ENCODE results near the gene TRDMT1. TPM values are rescaled to one million over a fixed set of nuclear protein-coding genes. Genes with fewer than 3 reads are reported as not detected.

The TRDMT1 gene
- total and polyA plus RNA-seq, 2 donors (not counting 1 experiment from before 2014, with no cell fraction given) = 3.0 to 20.4 TPM

DNA sequence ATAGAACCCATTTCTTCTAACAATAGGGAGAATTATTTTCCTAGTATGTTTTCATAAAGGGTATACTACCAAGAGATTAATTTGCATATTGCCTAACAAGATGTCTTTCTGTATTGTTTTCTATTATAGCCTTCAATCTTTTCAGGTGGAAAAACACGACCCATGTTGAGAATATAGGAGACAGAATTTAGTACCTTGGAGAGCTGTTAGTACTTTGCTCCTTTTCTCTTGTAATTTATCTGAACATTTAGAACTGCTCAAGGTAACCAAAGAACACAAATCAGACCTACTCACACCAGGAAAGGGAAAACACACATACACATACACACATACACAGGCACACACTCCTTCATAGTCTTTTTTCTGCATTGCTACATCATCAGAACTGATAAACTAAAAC is 7.8 kb upstream of the TRDMT1 start:
- no peak for TF ChIP-seq EZH2 (IDR thresholded peaks at IDR 0.05; ENCODE audit: borderline replicate concordance, insufficient read depth, low read depth, low read length, poor library complexity, severe bottlenecking)
- TF ChIP-seq, protein P1, sequence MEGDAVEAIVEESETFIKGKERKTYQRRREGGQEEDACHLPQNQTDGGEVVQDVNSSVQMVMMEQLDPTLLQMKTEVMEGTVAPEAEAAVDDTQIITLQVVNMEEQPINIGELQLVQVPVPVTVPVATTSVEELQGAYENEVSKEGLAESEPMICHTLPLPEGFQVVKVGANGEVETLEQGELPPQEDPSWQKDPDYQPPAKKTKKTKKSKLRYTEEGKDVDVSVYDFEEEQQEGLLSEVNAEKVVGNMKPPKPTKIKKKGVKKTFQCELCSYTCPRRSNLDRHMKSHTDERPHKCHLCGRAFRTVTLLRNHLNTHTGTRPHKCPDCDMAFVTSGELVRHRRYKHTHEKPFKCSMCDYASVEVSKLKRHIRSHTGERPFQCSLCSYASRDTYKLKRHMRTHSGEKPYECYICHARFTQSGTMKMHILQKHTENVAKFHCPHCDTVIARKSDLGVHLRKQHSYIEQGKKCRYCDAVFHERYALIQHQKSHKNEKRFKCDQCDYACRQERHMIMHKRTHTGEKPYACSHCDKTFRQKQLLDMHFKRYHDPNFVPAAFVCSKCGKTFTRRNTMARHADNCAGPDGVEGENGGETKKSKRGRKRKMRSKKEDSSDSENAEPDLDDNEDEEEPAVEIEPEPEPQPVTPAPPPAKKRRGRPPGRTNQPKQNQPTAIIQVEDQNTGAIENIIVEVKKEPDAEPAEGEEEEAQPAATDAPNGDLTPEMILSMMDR (IDR thresholded peaks at IDR 0.05) = no peak
- no peak overlapping the region for H2AFZ ChIP-seq (ENCODE audit: insufficient read depth, low read depth, low read length, poor library complexity, severe bottlenecking)
- no peak for ATAC-seq (ENCODE audit: low read depth)
- POLR2A ChIA-PET = no interaction called here
- Mint-ChIP-seq H3K9me3 (ENCODE audit: insufficient read depth) (no peaks in the 10 kb centered on the region), H3K27ac (no peak overlapping the region), H3K4me1 (peaks cover 10% of the 10 kb centered on the region), H3K4me3 (no peak overlapping the region), H3K27me3 (no peaks in the 10 kb centered on the region)
- no peak overlapping the region for H3K4me2 ChIP-seq (replicated peaks; ENCODE audit: low read depth, low read length, poor library complexity, severe bottlenecking)
- intact Hi-C loops (cut with micrococcal nuclease) = loop anchor here (10.0 kb wide), 1 partner anchor 1445 kb away; the partner anchor contains the start of genes ARL5B and NSUN6
- H3K4me3 ChIP-seq (ENCODE audit: control extremely low read depth in 1 of 5, extremely low read depth in 1 of 5, insufficient read depth in 1 of 5, low read depth in 2 of 5, low read length in 4 of 5) = no peak overlapping the region
- no peaks in the 10 kb centered on the region for H4K20me1 ChIP-seq (ENCODE audit: control insufficient read depth, insufficient read depth, low read length, poor library complexity, severe bottlenecking)
- CTCF ChIA-PET = no interaction called here
- H3K9me3 ChIP-seq (ENCODE audit: control extremely low read depth in 1 of 3, control insufficient read depth in 2 of 3, insufficient read depth in 1 of 3, low read length in 2 of 3) = no peaks in the 10 kb centered on the region
- H3K27ac ChIP-seq (ENCODE audit: low read length in 2 of 2) = no peak overlapping the region
- no peaks in the 10 kb centered on the region for H3K36me3 ChIP-seq (replicated peaks in 1 of 2; ENCODE audit: control extremely low read depth in 1 of 2, control insufficient read depth in 1 of 2, extremely low read depth in 1 of 2, insufficient read depth in 2 of 2, low read length in 1 of 2)
- peaks cover 6 to 15% of the 10 kb centered on the region in 2 donors for H3K4me1 ChIP-seq (ENCODE audit: control insufficient read depth in 2 of 2, insufficient read depth in 2 of 2, low read length in 2 of 2)
- no peaks in the 10 kb centered on the region for H3K79me2 ChIP-seq (ENCODE audit: control insufficient read depth, insufficient read depth, low read length)
- H3K27me3 ChIP-seq (replicated peaks in 1 of 4; ENCODE audit: control extremely low read depth in 1 of 4, control insufficient read depth in 3 of 4, insufficient read depth in 4 of 4, low read length in 3 of 4) = no peaks in the 10 kb centered on the region
- DNase-seq = no peak
- no CpG with 5 or more reads among the region's 1 CpG for WGBS (ENCODE audit: insufficient coverage)
- no peak overlapping the region for H3K9ac ChIP-seq (ENCODE audit: low read length)

- DNase-seq (no peak), ATAC-seq (ENCODE audit: low read depth) (no peak)
- H3K9me3 Mint-ChIP-seq (ENCODE audit: insufficient read depth) = no peaks in the 10 kb centered on the region
- Histone ChIP-seq H3K27ac (ENCODE audit: low read length in 2 of 2) (no peak overlapping the region), H2AFZ (ENCODE audit: insufficient read depth, low read depth, low read length, poor library complexity, severe bottlenecking) (no peak overlapping the region), H3K4me3 (ENCODE audit: control extremely low read depth in 1 of 5, extremely low read depth in 1 of 5, insufficient read depth in 1 of 5, low read depth in 2 of 5, low read length in 4 of 5) (no peak overlapping the region), H3K27me3 (replicated peaks in 1 of 4; ENCODE audit: control extremely low read depth in 1 of 4, control insufficient read depth in 3 of 4, insufficient read depth in 4 of 4, low read length in 3 of 4) (no peaks in the 10 kb centered on the region), H3K4me2 (replicated peaks; ENCODE audit: low read depth, low read length, poor library complexity, severe bottlenecking) (no peak overlapping the region), H3K9me3 (ENCODE audit: control extremely low read depth in 1 of 3, control insufficient read depth in 2 of 3, insufficient read depth in 1 of 3, low read length in 2 of 3) (no peaks in the 10 kb centered on the region), H3K9ac (ENCODE audit: low read length) (no peak overlapping the region), H3K79me2 (ENCODE audit: control insufficient read depth, insufficient read depth, low read length) (no peaks in the 10 kb centered on the region), H3K36me3 (replicated peaks in 1 of 2; ENCODE audit: control extremely low read depth in 1 of 2, control insufficient read depth in 1 of 2, extremely low read depth in 1 of 2, insufficient read depth in 2 of 2, low read length in 1 of 2) (no peaks in the 10 kb centered on the region), H4K20me1 (ENCODE audit: control insufficient read depth, insufficient read depth, low read length, poor library complexity, severe bottlenecking) (no peaks in the 10 kb centered on the region), H3K4me1 (ENCODE audit: control insufficient read depth in 2 of 2, insufficient read depth in 2 of 2, low read length in 2 of 2) (peaks cover 6 to 15% of the 10 kb centered on the region in 2 donors)
- no peak overlapping the region for H3K27ac Mint-ChIP-seq
- TF ChIP-seq, protein P1 (IDR thresholded peaks at IDR 0.05) = no peak
- TF ChIP-seq EZH2 (IDR thresholded peaks at IDR 0.05; ENCODE audit: borderline replicate concordance, insufficient read depth, low read depth, low read length, poor library complexity, severe bottlenecking) = no peak
- intact Hi-C loops (cut with micrococcal nuclease) = loop anchor here (10.0 kb wide), 1 partner anchor 1446 kb away; the partner anchor contains the start of genes ARL5B and NSUN6
- ChIA-PET POLR2A (no interaction called here), CTCF (no interaction called here)
- no peaks in the 10 kb centered on the region for H3K27me3 Mint-ChIP-seq
- no peak overlapping the region for H3K4me3 Mint-ChIP-seq
- peaks cover 10% of the 10 kb centered on the region for H3K4me1 Mint-ChIP-seq
These were observed 7.0 kb upstream of the TRDMT1 start for GRCh38 chr10:17208476-17208875.

Data from B cell (primary cell).